Measurements from ENCODE around the gene SLC43A2. TPM values are rescaled to one million over a fixed set of nuclear protein-coding genes. Genes with fewer than 3 reads are reported as not detected.

Gene SLC43A2
- total and polyA plus RNA-seq, 2 of the 13 experiments (the other 11 are each of a cell fraction or from before 2014, with no cell fraction given): 7.3 to 20.0 TPM

DNA sequence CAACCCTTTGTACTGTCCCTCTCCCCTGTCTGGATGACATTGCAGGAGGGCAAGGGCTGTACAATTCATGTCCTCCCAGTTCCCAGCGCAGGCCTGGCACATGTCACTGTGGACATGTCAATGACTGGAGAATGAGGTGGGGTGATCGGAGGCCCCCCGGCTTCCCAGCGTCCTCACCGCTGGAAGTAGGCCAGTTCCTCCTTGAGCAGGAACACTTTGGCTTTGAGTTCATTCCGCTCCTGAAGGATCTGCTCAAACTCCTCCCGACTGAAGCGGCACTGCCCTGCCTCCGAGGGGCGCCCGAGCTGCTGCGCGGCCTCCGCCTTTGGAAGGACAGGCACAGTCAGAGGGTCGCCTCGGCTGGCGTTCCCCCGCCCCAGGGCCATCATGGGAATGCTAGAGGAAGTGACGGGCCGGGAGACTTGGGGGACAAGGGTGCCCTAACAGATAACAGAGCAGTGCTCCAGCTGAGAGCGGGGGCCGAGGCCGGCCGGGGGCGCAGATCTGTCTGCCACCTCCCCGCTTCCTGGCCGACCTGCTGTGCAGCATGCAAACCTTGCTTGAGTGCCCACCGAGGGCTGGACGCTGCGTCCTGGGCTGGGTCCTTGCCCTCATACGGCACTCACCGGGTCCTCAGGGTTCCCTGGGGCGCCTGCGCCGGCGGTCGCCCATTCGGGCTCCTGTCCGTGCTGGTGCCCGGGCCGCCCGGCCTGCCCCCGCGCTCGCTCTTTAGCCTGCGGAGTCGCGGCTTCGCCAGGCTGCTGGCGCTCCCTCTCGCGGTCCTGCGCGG, 19.7 kb upstream of the SLC43A2 start (continued):
- TF ChIP-seq, protein P1, sequence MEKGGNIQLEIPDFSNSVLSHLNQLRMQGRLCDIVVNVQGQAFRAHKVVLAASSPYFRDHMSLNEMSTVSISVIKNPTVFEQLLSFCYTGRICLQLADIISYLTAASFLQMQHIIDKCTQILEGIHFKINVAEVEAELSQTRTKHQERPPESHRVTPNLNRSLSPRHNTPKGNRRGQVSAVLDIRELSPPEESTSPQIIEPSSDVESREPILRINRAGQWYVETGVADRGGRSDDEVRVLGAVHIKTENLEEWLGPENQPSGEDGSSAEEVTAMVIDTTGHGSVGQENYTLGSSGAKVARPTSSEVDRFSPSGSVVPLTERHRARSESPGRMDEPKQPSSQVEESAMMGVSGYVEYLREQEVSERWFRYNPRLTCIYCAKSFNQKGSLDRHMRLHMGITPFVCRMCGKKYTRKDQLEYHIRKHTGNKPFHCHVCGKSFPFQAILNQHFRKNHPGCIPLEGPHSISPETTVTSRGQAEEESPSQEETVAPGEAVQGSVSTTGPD (CRISPR knock-in tag; IDR thresholded peaks at IDR 0.05): no peak
- TF ChIP-seq ZNF253 (CRISPR knock-in tag; IDR thresholded peaks at IDR 0.05; ENCODE audit: borderline replicate concordance) (no peak), IRF2 (CRISPR knock-in tag; IDR thresholded peaks at IDR 0.05) (0 out of 2 replicates have a peak, but pooled peaks have one; percentile 28), JARID2 (CRISPR knock-in tag; IDR thresholded peaks at IDR 0.05; ENCODE audit: insufficient replicate concordance) (no peak), ZFX (CRISPR knock-in tag; IDR thresholded peaks at IDR 0.05; ENCODE audit: low read depth) (peak; percentile 51; the same call in 1 of the 2 replicates), ZNF138 (CRISPR knock-in tag; IDR thresholded peaks at IDR 0.05; ENCODE audit: low read depth) (no peak), KDM4B (CRISPR knock-in tag; IDR thresholded peaks at IDR 0.05) (no peak), RCOR2 (CRISPR knock-in tag; IDR thresholded peaks at IDR 0.05) (0 out of 2 replicates have a peak, but pooled peaks have one; percentile 22), FOXK2 (IDR thresholded peaks at IDR 0.05) (no peak), ARHGAP35 (CRISPR knock-in tag; IDR thresholded peaks at IDR 0.05; ENCODE audit: borderline replicate concordance) (0 out of 2 replicates have a peak, but pooled peaks have one; percentile 40), MTA1 (CRISPR knock-in tag; IDR thresholded peaks at IDR 0.05; ENCODE audit: borderline replicate concordance) (no peak), ZNF607 (CRISPR knock-in tag; IDR thresholded peaks at IDR 0.05; ENCODE audit: borderline replicate concordance) (0 out of 2 replicates have a peak, but pooled peaks have one; percentile 6), HDAC1 (CRISPR knock-in tag; IDR thresholded peaks at IDR 0.05) (peak; percentile 73), IKZF1 (IDR thresholded peaks at IDR 0.05) (no peak), AGO2 (optimal IDR thresholded peaks at IDR 0.05; ENCODE audit: low read depth, low read length) (no peak), TOPORS (CRISPR knock-in tag; IDR thresholded peaks at IDR 0.05) (no peak), JDP2 (CRISPR knock-in tag; IDR thresholded peaks at IDR 0.05; ENCODE audit: borderline replicate concordance) (no peak), ELF1 (CRISPR knock-in tag; IDR thresholded peaks at IDR 0.05) (no peak), ZNF530 (CRISPR knock-in tag; IDR thresholded peaks at IDR 0.05; ENCODE audit: low read depth) (no peak), ZNF317 (CRISPR knock-in tag; IDR thresholded peaks at IDR 0.05) (0 out of 2 replicates have a peak, but pooled peaks have one; percentile 37), ZNF20 (CRISPR knock-in tag; IDR thresholded peaks at IDR 0.05) (no peak)
- TF ChIP-seq, protein P2, sequence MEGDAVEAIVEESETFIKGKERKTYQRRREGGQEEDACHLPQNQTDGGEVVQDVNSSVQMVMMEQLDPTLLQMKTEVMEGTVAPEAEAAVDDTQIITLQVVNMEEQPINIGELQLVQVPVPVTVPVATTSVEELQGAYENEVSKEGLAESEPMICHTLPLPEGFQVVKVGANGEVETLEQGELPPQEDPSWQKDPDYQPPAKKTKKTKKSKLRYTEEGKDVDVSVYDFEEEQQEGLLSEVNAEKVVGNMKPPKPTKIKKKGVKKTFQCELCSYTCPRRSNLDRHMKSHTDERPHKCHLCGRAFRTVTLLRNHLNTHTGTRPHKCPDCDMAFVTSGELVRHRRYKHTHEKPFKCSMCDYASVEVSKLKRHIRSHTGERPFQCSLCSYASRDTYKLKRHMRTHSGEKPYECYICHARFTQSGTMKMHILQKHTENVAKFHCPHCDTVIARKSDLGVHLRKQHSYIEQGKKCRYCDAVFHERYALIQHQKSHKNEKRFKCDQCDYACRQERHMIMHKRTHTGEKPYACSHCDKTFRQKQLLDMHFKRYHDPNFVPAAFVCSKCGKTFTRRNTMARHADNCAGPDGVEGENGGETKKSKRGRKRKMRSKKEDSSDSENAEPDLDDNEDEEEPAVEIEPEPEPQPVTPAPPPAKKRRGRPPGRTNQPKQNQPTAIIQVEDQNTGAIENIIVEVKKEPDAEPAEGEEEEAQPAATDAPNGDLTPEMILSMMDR (CRISPR knock-in tag; IDR thresholded peaks at IDR 0.05): no peak; the same call in 1 of the 2 replicates
- TF ChIP-seq, protein P3, sequence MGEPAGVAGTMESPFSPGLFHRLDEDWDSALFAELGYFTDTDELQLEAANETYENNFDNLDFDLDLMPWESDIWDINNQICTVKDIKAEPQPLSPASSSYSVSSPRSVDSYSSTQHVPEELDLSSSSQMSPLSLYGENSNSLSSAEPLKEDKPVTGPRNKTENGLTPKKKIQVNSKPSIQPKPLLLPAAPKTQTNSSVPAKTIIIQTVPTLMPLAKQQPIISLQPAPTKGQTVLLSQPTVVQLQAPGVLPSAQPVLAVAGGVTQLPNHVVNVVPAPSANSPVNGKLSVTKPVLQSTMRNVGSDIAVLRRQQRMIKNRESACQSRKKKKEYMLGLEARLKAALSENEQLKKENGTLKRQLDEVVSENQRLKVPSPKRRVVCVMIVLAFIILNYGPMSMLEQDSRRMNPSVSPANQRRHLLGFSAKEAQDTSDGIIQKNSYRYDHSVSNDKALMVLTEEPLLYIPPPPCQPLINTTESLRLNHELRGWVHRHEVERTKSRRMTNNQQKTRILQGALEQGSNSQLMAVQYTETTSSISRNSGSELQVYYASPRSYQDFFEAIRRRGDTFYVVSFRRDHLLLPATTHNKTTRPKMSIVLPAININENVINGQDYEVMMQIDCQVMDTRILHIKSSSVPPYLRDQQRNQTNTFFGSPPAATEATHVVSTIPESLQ (CRISPR knock-in tag; conservative IDR thresholded peaks at IDR 0.05): no peak
- TF ChIP-seq, protein P4, sequence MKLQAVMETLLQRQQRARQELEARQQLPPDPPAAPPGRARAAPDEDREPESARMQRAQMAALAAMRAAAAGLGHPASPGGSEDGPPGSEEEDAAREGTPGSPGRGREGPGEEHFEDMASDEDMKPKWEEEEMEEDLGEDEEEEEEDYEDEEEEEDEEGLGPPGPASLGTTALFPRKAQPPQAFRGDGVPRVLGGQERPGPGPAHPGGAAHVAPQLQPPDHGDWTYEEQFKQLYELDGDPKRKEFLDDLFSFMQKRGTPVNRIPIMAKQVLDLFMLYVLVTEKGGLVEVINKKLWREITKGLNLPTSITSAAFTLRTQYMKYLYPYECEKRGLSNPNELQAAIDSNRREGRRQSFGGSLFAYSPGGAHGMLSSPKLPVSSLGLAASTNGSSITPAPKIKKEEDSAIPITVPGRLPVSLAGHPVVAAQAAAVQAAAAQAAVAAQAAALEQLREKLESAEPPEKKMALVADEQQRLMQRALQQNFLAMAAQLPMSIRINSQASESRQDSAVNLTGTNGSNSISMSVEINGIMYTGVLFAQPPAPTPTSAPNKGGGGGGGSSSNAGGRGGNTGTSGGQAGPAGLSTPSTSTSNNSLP (IDR thresholded peaks at IDR 0.05; ENCODE audit: low read depth, low read length): no peak

Data from HepG2 (cell line).